HG03442 (cell line): ENCODE results near the gene CAPN2.

Experiments used
- ATAC-seq: cut with Tn5 transposase; IDR thresholded peaks from one replicate; pipeline ENCODE4 v1.9.1; 2021; ENCODE audit warnings: mild to moderate bottlenecking, moderate library complexity; ENCODE audit not compliant: unreplicated experiment

CAPN2 gene

GRCh38 chr1:223824712-223825111 is 112.4 kb downstream of the CAPN2 start:
- no peak for ATAC-seq
